Head of caudate nucleus (tissue), 42 donors: ENCODE results near the gene ABCC2.
"Not testable (repeated sequence)": the region's sequence is repeated elsewhere in the genome, so short reads cannot be mapped to it uniquely, and the experiment has no call there.

ENCODE experiments used
- DNase-seq, 42 donors: peaks; one replicate each; pipeline versions ENCODE4 v3.0.0 to v3.0.0-alpha.2; 2020 to 2021; ENCODE audit warnings: mixed read lengths in 7 of 42
- intact Hi-C: fragments of 100-400 bp; cut with DNase I; formaldehyde crosslinking; loops from one replicate; pipeline ENCODE4 v1.15.0; 2022

The ABCC2 gene

GRCh38 chr10:99799613-99800012 lies 17.2 kb downstream of the ABCC2 start:
- DNase-seq, result no peak
- intact Hi-C loops, result no loop called here

GRCh38 chr10:99804471-99804870 lies 22.0 kb downstream of the ABCC2 start:
- DNase-seq, result no peak
- intact Hi-C loops, result no loop called here

DNA sequence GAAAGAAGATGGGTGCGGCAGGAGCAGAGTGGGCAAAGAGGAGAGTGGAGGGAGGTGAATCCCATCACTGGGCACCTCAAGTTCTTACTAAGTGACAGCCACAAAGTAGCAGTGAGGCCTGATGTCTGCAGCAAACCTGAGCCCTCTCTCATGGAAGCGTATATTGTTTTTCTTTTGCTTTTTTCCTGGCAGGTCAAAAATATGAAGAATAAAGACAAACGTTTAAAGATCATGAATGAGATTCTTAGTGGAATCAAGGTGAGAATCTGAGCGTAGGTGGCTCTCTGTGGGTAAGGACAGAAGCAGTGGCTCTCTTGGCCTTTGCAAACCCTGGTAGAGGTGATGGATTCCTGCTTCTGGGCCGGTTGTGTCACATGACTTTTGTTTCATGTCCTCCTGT lies 22.8 kb downstream of the ABCC2 start:
- intact Hi-C loops, result no loop called here
- DNase-seq, result no peak

DNA sequence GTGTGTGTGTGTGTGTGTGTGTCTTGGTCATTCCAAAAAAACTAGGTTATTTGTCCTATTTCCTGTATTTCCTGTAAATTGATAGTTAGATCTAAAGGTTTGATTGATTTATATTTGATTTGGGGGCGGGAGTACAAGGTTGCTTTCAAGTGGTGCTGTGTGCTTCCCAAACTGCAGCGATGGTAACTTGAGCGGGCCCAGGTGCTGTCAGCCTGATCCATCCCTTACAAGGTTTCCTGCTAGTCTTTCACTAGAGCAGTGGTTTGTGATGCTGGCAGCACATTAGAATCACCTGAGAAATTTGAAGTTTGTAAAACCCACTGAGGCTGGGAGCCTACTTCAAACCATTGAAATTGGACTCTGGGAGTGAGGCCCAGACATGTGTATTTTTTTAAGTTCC lies 23.7 kb downstream of the ABCC2 start:
- intact Hi-C loops, result no loop called here
- no peak for DNase-seq

GRCh38 chr10:99807786-99808185 lies 25.3 kb downstream of the ABCC2 start:
- intact Hi-C loops, result no loop called here
- DNase-seq, result no peak

- DNase-seq, result no peak
- intact Hi-C loops, result no loop called here
Measured at GRCh38 chr10:99808270-99808669, 25.8 kb downstream of the ABCC2 start.

- intact Hi-C loops, result no loop called here
- no peak for DNase-seq
Measured at GRCh38 chr10:99809481-99809880, 27.0 kb downstream of the ABCC2 start.

GRCh38 chr10:99809931-99810615 lies 27.6 kb downstream of the ABCC2 start:
- DNase-seq, result no peak
- intact Hi-C loops, result no loop called here

GRCh38 chr10:99812177-99812576 lies 29.7 kb downstream of the ABCC2 start:
- intact Hi-C loops, result no loop called here
- DNase-seq, result no peak

- no peak for DNase-seq
- intact Hi-C loops, result no loop called here
Measured at GRCh38 chr10:99814143-99814542, 31.7 kb downstream of the ABCC2 start.

DNA sequence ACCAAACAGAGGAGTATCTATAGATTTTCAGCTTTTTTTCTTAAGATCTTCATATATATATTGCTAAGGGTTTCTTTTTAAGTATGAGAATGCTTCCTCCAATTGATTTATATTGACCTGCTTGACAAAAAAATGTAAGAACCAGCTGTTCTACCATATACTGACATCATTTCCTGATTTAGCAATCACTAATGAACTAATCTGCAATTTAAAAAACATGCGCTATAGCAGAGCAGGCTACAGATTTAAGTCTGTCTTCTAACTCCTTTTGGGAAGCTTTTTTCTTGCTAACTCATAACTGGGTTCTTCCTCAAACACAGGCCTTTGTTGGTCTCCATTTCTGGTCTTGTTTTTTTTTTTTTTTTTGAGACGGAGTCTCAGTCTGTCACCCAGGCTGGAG lies 33.2 kb downstream of the ABCC2 start:
- no peak for DNase-seq
- intact Hi-C loops, result no loop called here

GRCh38 chr10:99827936-99828335 lies 45.5 kb downstream of the ABCC2 start:
- no peak for DNase-seq
- intact Hi-C loops, result no loop called here

GRCh38 chr10:99828464-99828863 lies 46.0 kb downstream of the ABCC2 start:
- intact Hi-C loops, result no loop called here
- DNase-seq, result no peak

GRCh38 chr10:99832439-99832838 lies 50.0 kb downstream of the ABCC2 start:
- no peak for DNase-seq
- intact Hi-C loops, result no loop called here

DNA sequence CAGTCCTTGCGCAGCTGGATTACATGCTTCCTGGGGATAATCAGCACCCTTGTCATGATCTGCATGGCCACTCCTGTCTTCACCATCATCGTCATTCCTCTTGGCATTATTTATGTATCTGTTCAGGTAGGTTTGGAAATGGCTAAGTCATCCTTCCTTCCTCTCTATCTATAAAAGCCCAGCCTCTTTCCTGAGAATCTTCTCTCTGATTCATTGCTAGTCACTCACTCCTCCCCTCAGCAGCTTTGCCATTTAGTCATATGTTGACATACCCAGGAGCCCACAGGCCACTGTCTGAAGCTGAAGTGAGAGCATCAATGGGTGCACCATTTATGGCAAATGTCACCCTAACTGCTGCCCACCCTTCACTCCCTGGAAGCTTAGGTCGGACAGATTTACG lies 52.0 kb downstream of the ABCC2 start:
- DNase-seq, result no peak
- intact Hi-C loops, result no loop called here

DNA sequence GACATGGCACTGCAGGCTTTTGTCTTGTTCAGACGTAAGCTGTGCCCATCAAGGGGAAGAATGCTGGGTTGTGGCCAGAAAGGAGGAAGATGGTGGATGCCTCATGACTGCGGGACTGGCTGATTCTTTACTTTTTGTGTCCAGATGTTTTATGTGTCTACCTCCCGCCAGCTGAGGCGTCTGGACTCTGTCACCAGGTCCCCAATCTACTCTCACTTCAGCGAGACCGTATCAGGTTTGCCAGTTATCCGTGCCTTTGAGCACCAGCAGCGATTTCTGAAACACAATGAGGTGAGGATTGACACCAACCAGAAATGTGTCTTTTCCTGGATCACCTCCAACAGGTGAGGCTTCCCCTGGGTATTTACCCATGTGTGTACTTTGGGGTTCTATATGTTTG lies 53.5 kb downstream of the ABCC2 start:
- intact Hi-C loops, result no loop called here
- DNase-seq, result no peak

DNA sequence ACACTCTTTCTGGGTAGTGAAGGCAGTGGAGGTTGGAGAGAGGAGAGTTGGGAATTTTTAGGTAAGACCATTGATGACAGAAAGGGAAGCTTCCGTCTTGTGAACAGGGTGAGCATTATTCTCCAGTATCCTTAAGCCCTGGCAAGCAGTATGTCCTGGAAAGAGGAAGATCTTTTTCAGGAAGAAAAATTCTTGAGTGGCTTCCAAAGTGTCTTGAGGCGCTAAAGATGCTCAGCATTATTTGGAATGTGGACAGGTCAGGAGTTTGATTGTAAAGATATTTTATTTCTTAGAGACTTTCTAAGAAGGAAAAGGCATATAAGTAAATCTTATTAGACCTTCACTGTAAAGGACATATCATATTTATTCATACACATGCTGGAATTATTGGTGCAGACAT lies 54.3 kb downstream of the ABCC2 start:
- DNase-seq, result no peak
- intact Hi-C loops, result no loop called here

- intact Hi-C loops, DNase-seq: not testable (repeated sequence)
Measured at GRCh38 chr10:99840859-99841258, 58.4 kb downstream of the ABCC2 start.

- no peak for DNase-seq
- intact Hi-C loops, result no loop called here
Measured at GRCh38 chr10:99841746-99842145, 59.3 kb downstream of the ABCC2 start.

DNA sequence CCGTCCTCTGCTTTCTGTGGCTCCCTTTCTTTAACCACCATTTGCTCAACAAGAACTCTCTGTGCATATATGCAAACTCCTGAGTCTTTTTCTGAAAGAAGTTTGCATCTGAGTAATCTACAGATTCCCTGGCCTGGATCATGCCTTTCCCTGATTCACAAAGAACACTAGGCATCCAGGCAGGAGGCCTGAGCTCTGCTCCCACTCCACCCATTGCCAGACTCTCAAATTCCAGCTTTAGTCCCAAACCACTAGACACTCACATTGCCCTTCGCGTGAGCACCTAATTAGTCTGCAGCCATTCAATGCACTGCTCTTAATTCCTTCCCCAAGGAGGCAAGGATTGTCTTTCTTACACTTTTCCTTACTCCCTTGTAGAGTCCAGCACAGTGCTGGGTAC lies 60.9 kb downstream of the ABCC2 start:
- intact Hi-C loops, result no loop called here
- no peak for DNase-seq

DNA sequence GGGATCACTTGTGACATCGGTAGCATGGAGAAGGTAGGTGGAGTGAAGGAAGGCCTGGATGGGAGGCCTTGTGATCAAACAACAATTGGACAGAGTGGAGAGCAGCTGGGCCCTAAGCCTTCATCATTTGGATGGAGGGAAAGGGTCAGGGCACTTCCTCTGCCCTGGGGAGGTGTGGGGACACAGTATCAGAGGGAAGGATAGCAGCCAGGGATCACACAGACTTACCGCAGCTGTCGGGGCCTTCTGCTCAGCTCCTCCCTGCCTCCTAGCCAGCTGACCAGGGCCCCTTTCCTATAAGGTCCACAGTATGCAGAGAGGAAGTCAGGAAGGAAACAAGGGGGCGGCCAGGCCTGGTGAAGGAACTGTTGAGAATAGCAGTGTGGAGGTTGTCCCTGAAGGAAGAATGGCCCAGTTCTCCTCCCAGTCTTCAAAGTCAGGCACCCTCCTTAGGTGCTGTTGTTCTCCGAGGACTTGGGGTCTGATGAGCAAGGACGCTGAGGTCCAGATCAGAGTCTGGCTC lies 62.1 kb downstream of the ABCC2 start:
- intact Hi-C loops, result no loop called here
- no peak for DNase-seq
